ELR (cell line): Measurements from ENCODE around the gene GIMAP8.
"Not testable (repeated sequence)": the region's sequence is repeated elsewhere in the genome, so short reads cannot be mapped to it uniquely, and the experiment has no call there.

Experiments
- DNase-seq: peaks from one replicate; pipeline ENCODE4 v3.0.0-alpha.2; 2015; ENCODE audit warnings: low read depth

GIMAP8 gene

DNA sequence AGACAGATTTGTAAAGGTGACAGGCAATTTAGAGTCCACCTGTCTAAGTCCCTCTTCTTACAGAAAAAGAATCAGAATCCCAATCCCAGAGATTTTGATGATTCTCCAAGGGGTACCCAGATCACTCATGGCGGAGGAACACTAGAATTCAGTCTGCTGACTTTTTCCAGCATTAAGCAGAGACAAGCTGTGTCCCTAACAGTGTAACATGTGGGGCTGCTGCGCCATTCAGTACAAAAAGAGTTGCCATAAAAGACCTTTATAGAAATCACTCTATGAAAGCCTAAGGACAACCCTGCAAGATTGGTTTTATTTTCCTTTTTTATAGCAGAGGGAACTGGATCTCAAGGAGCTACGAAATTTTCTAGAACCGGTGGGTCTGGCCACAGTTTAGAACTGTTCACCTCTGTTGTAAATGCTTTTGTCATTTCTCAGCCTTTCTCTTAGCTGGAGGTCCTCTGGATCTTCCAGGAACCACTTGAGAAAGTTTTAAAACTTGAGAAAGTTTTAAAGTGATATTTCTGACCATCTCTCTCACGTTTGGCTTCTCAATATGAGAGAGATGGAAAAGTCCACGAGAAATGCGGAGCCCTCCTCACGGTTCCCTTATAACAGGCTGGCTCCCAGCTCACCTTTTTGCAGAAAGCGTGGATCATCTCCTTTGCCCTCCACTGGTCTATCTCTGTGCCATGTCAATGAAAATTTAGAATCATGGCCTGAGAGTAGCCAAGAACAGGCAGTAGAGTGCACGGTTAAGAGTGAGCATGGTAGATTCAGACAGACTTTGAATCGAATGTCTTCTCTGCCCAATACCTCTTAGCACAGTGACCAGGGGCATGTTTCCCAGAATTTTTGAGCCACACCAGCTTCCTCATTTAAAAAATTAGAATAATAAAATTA lies 65.1 kb downstream of the GIMAP8 start:
- no peak for DNase-seq

DNA sequence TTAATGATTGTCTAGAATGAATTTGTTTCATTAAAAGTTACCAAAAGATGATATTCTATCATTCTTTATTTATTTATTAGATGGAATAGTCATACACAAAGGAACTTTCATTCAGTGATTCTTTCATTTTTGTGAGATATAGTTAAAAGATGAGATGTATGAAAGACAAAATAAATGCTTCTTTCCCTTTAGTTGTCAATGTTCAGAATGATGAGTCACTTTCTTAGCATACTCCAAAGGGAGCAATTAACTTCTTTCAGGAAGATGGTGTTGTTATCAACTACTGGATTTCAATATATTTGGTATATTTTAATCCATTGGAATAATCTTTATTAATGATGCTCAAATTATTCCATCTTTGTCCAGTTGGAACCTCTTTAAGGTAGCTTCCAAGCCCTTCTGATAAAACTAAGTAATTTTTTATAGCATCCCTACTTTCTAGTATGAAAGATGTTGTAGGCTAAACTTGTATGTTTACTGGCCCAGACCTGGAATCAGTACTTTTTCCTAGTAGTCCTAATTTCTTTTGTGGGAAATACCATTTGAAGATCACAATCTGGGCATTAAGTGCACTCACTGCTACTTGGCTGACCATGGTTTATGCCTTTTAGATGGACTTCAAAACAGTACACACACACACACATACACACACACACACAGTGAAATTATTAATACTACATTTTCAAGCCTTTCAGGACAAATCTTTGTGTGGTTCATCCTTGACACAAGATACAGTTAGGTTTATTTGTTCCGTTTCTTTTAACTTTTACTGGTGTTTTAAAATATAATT lies 66.7 kb downstream of the GIMAP8 start:
- no peak for DNase-seq

DNA sequence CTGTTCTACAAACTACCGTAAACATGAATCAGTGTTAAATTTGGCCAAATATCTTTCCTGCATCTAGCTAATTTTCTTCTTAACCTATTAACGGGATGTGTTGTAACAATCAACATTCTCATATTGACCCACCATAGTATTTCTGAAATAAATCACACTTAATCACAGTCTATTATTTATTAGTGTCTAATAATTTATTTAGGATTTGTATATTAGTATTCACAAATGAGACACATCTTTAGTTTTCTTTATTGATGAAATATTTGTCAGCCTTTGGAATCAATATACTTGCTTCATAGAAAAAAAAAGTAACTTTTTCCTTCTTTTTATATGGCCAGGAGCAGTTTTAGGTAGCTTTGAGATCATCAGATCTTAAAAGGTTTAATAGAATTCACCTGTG lies 68.9 kb downstream of the GIMAP8 start:
- no peak for DNase-seq

DNA sequence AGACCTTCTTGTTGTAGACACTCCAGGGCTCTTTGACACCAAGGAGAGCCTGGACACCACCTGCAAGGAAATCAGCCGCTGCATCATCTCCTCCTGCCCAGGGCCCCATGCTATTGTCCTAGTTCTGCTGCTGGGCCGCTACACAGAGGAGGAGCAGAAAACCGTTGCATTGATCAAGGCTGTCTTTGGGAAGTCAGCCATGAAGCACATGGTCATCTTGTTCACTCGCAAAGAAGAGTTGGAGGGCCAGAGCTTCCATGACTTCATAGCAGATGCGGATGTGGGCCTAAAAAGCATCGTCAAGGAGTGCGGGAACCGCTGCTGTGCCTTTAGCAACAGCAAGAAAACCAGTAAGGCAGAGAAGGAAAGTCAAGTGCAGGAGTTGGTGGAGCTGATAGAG lies 69.7 kb downstream of the GIMAP8 start:
- DNase-seq: no peak

DNA sequence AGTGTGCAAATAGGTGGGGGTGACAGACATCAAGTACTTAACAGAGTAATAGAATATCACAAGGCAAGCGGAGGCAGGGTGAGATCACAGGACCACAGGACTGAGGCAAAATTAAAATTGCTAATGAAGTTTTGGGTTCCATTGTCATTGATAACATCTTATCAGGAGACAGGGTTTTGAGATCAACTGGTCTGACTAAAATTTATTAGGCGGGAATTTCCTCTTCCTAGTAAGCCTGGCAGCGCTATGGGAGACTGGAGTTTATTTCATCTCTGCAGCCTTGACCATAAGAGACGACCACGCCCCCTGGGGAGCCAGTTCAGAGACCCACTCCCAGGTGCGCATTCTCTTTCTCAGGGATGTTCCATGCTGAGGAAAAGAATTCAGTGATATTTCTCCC lies 72.5 kb downstream of the GIMAP8 start:
- DNase-seq: not testable (repeated sequence)

DNA sequence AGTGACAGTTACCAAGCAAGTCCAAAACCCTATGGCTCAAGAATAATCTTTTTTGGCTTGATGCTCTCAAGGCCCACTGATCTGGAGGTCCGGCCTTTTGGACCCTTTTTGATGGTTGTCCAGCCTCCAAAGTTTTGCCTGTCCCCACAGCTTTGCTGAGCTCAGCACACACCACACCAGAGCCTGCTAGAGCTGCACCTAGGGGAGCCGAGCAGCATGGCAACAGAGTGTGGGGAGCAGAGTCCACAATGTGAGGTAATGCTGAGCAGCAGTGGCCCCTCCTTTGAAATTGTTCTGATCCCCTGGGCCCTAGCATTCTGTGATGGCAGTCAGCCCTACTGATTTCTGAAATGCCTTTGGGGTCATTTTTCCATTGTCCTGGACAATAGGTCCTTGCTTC lies 73.6 kb downstream of the GIMAP8 start:
- DNase-seq: no peak
